Endothelial cell (in vitro differentiated cells): ENCODE results near the gene ATP10D. TPM values are rescaled to one million over a fixed set of nuclear protein-coding genes. Genes with fewer than 3 reads are reported as not detected.

Source experiments
- DNase-seq: peaks from one replicate; pipeline ENCODE4 v3.0.0; 2021; ENCODE audit warnings: low spot score
- H3K27ac Mint-ChIP-seq: one replicate; pipeline ENCODE4 v1.8.0; 2021; ENCODE audit warnings: mixed read lengths, inconsistent platforms; ENCODE audit not compliant: unreplicated experiment
- H3K27me3 Mint-ChIP-seq: one replicate; pipeline ENCODE4 v1.8.0; 2021; ENCODE audit warnings: mild to moderate bottlenecking, moderate library complexity, mixed read lengths, inconsistent platforms; ENCODE audit not compliant: unreplicated experiment
- H3K36me3 Mint-ChIP-seq: one replicate; pipeline ENCODE4 v1.8.0; 2021; ENCODE audit warnings: mild to moderate bottlenecking, low read depth, mixed read lengths, inconsistent platforms; ENCODE audit not compliant: unreplicated experiment
- H3K4me1 Mint-ChIP-seq: one replicate; pipeline ENCODE4 v1.8.0; 2021; ENCODE audit warnings: mild to moderate bottlenecking, mixed read lengths, inconsistent platforms; ENCODE audit not compliant: unreplicated experiment
- H3K4me3 Mint-ChIP-seq: one replicate; pipeline ENCODE4 v1.8.0; 2021; ENCODE audit warnings: mild to moderate bottlenecking, mixed read lengths, inconsistent platforms; ENCODE audit not compliant: unreplicated experiment
- H3K9me3 Mint-ChIP-seq: one replicate; pipeline ENCODE4 v1.8.0; 2021; ENCODE audit warnings: mixed read lengths, inconsistent platforms; ENCODE audit not compliant: unreplicated experiment
- CTCF ChIP-seq: fragments of 200-600 bp; sonication (generic); IDR thresholded peaks from one replicate; pipeline ENCODE4 v1.5.0; 2021; ENCODE audit warnings: antibody characterized with exemption; ENCODE audit not compliant: unreplicated experiment
- total RNA-seq: library from RNA; stranded (reverse); fragmentation: NEBNext Ultra II Directional; extraction: Animal tissue kit (Norgen Biotek cat#: 25700); gene quantifications from one replicate; pipeline ENCODE4 v1.2.1, GENCODE V29; 2021; ENCODE audit not compliant: unreplicated experiment

Gene ATP10D
- total RNA-seq, 1 donor from 2014 or later: 9.3 TPM

GRCh38 chr4:47557255-47557654 is 72.2 kb downstream of the ATP10D start:
- no peak for TF ChIP-seq CTCF
- Mint-ChIP-seq H3K4me1 (no peaks in the 10 kb centered on the region), H3K27me3 (no peaks in the 10 kb centered on the region), H3K36me3 (no peaks in the 10 kb centered on the region), H3K4me3 (no peak overlapping the region), H3K27ac (no peak overlapping the region), H3K9me3 (no peaks in the 10 kb centered on the region)
- DNase-seq: no peak

GRCh38 chr4:47560682-47561081 is 75.6 kb downstream of the ATP10D start:
- H3K4me1 Mint-ChIP-seq: peaks cover 5% of the 10 kb centered on the region
- H3K9me3 Mint-ChIP-seq: no peaks in the 10 kb centered on the region
- no peak overlapping the region for H3K4me3 Mint-ChIP-seq
- no peak for TF ChIP-seq CTCF
- no peaks in the 10 kb centered on the region for H3K36me3 Mint-ChIP-seq
- H3K27ac Mint-ChIP-seq: no peak overlapping the region
- no peaks in the 10 kb centered on the region for H3K27me3 Mint-ChIP-seq
- DNase-seq: no peak

- Mint-ChIP-seq H3K27me3 (no peaks in the 10 kb centered on the region), H3K4me1 (peaks cover 5% of the 10 kb centered on the region), H3K27ac (no peak overlapping the region), H3K4me3 (no peak overlapping the region), H3K36me3 (no peaks in the 10 kb centered on the region), H3K9me3 (no peaks in the 10 kb centered on the region)
- no peak for TF ChIP-seq CTCF
- no peak for DNase-seq
These were observed 76.3 kb downstream of the ATP10D start for GRCh38 chr4:47561331-47561730.

DNA sequence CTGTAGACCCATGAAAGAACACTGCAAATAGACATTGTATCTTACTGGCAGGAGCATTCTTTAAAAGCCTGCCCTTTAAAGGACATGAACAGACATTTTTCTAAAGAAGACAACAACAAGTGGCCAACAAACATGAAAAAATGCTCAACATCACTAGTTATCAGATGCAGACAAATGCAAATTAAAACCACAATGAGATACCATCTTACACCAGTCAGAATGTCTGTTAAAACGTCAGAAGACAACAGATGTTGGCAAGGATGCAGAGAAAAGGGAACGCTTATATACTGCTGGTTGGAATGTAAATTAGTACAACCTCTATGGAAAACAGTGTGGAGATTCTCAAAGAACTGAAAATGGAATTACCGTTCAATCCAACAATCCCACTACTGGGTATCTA is 77.2 kb downstream of the ATP10D start:
- Mint-ChIP-seq H3K27me3 (no peaks in the 10 kb centered on the region), H3K9me3 (no peaks in the 10 kb centered on the region), H3K36me3 (no peaks in the 10 kb centered on the region), H3K27ac (no peak overlapping the region), H3K4me1 (peaks cover 5% of the 10 kb centered on the region), H3K4me3 (no peak overlapping the region)
- DNase-seq: no peak
- TF ChIP-seq CTCF: no peak

- no peaks in the 10 kb centered on the region for H3K9me3 Mint-ChIP-seq
- peaks cover 6% of the 10 kb centered on the region for H3K4me1 Mint-ChIP-seq
- TF ChIP-seq CTCF: no peak
- no peak overlapping the region for H3K27ac Mint-ChIP-seq
- H3K27me3 Mint-ChIP-seq: no peaks in the 10 kb centered on the region
- no peak overlapping the region for H3K4me3 Mint-ChIP-seq
- H3K36me3 Mint-ChIP-seq: peaks cover 7% of the 10 kb centered on the region
- no peak for DNase-seq
These were observed 81.5 kb downstream of the ATP10D start for GRCh38 chr4:47566566-47566965.
